Body of pancreas (tissue), 4 donors: ENCODE measurements around the gene CFAP77.

Experiments
- POLR2A ChIP-seq, 3 donors: fragments of 450-650 bp; IDR thresholded peaks; one replicate each; pipeline ENCODE4 v1.6.1; 2016; ENCODE audit warnings: antibody characterized with exemption in 3 of 3, mild to moderate bottlenecking in 2 of 3
- TF ChIP-seq, protein P1 (sequence below), 7 experiments: fragments of 450-650 bp in 4 of 7; fragments of 200-600 bp in 3 of 7; sonication (generic) in 3 of 7; IDR thresholded peaks; one replicate each; pipeline ENCODE4 v1.5.1; 2016 to 2019; ENCODE audit warnings: antibody characterized with exemption in 7 of 7

- TF ChIP-seq POLR2A (IDR thresholded peaks at IDR 0.05) = no peak
- TF ChIP-seq, protein P1, sequence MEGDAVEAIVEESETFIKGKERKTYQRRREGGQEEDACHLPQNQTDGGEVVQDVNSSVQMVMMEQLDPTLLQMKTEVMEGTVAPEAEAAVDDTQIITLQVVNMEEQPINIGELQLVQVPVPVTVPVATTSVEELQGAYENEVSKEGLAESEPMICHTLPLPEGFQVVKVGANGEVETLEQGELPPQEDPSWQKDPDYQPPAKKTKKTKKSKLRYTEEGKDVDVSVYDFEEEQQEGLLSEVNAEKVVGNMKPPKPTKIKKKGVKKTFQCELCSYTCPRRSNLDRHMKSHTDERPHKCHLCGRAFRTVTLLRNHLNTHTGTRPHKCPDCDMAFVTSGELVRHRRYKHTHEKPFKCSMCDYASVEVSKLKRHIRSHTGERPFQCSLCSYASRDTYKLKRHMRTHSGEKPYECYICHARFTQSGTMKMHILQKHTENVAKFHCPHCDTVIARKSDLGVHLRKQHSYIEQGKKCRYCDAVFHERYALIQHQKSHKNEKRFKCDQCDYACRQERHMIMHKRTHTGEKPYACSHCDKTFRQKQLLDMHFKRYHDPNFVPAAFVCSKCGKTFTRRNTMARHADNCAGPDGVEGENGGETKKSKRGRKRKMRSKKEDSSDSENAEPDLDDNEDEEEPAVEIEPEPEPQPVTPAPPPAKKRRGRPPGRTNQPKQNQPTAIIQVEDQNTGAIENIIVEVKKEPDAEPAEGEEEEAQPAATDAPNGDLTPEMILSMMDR (IDR thresholded peaks at IDR 0.05) = no peak
Measured at GRCh38 chr9:132478353-132479050, 68.5 kb downstream of the CFAP77 start.
